ENCODE results near the gene SSH2. TPM values are rescaled to one million over a fixed set of nuclear protein-coding genes. Genes with fewer than 3 reads are reported as not detected.
"Not testable (repeated sequence)": the region's sequence is repeated elsewhere in the genome, so short reads cannot be mapped to it uniquely, and the experiment has no call there.

SSH2 gene
- total and polyA plus RNA-seq, 2 donors (not counting 1 experiment from before 2014, with no cell fraction given) = 51.5 to 183 TPM

- ChIA-PET POLR2A (no interaction called here), CTCF (interaction anchor here (1.0 to 11.3 kb wide), 3 partner anchors 11 to 129 kb away, joined by 3 to 359 read pairs (median 3); no protein-coding TSS in a partner anchor)
- Histone ChIP-seq H3K27me3 (replicated peaks in 1 of 4; ENCODE audit: control extremely low read depth in 1 of 4, control insufficient read depth in 3 of 4, insufficient read depth in 4 of 4, low read length in 3 of 4) (no peaks in the 10 kb centered on the region), H3K4me2 (replicated peaks; ENCODE audit: low read depth, low read length, poor library complexity, severe bottlenecking) (no peak overlapping the region), H3K4me3 (ENCODE audit: control extremely low read depth in 1 of 5, extremely low read depth in 1 of 5, insufficient read depth in 1 of 5, low read depth in 2 of 5, low read length in 4 of 5) (no peak overlapping the region), H2AFZ (ENCODE audit: insufficient read depth, low read depth, low read length, poor library complexity, severe bottlenecking) (no peak overlapping the region), H4K20me1 (ENCODE audit: control insufficient read depth, insufficient read depth, low read length, poor library complexity, severe bottlenecking) (no peaks in the 10 kb centered on the region), H3K36me3 (replicated peaks in 1 of 2; ENCODE audit: control extremely low read depth in 1 of 2, control insufficient read depth in 1 of 2, extremely low read depth in 1 of 2, insufficient read depth in 2 of 2, low read length in 1 of 2) (no peaks in the 10 kb centered on the region), H3K79me2 (ENCODE audit: control insufficient read depth, insufficient read depth, low read length) (no peaks in the 10 kb centered on the region), H3K9me3 (ENCODE audit: control extremely low read depth in 1 of 3, control insufficient read depth in 2 of 3, insufficient read depth in 1 of 3, low read length in 2 of 3) (no peaks in the 10 kb centered on the region), H3K27ac (ENCODE audit: low read length in 2 of 2) (no peak overlapping the region), H3K4me1 (ENCODE audit: control insufficient read depth in 2 of 2, insufficient read depth in 2 of 2, low read length in 2 of 2) (peaks cover 3% of the 10 kb centered on the region in 2 donors), H3K9ac (ENCODE audit: low read length) (no peak overlapping the region)
- no peak for ATAC-seq (ENCODE audit: low read depth)
- no peaks in the 10 kb centered on the region for H3K27me3 Mint-ChIP-seq
- DNase-seq = no peak
- no peaks in the 10 kb centered on the region for H3K9me3 Mint-ChIP-seq (ENCODE audit: insufficient read depth)
- WGBS (ENCODE audit: insufficient coverage) = no CpG with 5 or more reads among the region's 2 CpGs
- intact Hi-C loops (cut with micrococcal nuclease) = no loop called here
- H3K4me3 Mint-ChIP-seq = no peak overlapping the region
- TF ChIP-seq EZH2 (IDR thresholded peaks at IDR 0.05; ENCODE audit: borderline replicate concordance, insufficient read depth, low read depth, low read length, poor library complexity, severe bottlenecking) = no peak
- TF ChIP-seq CTCF (IDR thresholded peaks at IDR 0.05) = no peak
- H3K27ac Mint-ChIP-seq = no peak overlapping the region
- peaks cover 3% of the 10 kb centered on the region for H3K4me1 Mint-ChIP-seq
These were observed 6.7 kb upstream of the SSH2 start for GRCh38 chr17:29936724-29937123.

DNA sequence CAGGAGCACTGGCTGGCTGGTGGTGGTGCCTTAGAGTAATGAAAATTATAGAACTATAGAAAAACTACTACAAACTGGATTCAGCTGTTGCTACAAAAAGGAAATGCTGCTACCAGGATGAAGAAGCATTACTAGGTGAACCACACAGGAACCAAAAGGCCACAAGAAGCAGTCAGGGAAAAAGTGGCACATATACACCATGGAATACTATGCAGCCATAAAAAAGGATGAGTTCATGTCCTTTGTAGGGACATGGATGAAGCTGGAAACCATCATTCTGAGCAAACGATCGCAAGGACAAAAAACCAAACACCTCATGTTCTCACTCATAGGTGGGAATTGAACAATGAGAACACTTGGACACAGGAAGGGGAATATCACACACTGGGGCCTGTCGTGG, 5.9 kb upstream of the SSH2 start:
- H3K27me3 ChIP-seq (replicated peaks in 1 of 4; ENCODE audit: control extremely low read depth in 1 of 4, control insufficient read depth in 3 of 4, insufficient read depth in 4 of 4, low read length in 3 of 4); H3K27ac ChIP-seq (ENCODE audit: low read length in 2 of 2); H3K9me3 ChIP-seq (ENCODE audit: control extremely low read depth in 1 of 3, control insufficient read depth in 2 of 3, insufficient read depth in 1 of 3, low read length in 2 of 3); H3K27me3 Mint-ChIP-seq; H2AFZ ChIP-seq (ENCODE audit: insufficient read depth, low read depth, low read length, poor library complexity, severe bottlenecking); H4K20me1 ChIP-seq (ENCODE audit: control insufficient read depth, insufficient read depth, low read length, poor library complexity, severe bottlenecking); ATAC-seq (ENCODE audit: low read depth); H3K4me2 ChIP-seq (replicated peaks; ENCODE audit: low read depth, low read length, poor library complexity, severe bottlenecking); H3K4me1 Mint-ChIP-seq; H3K4me3 Mint-ChIP-seq; H3K27ac Mint-ChIP-seq; DNase-seq; H3K9me3 Mint-ChIP-seq (ENCODE audit: insufficient read depth); H3K4me3 ChIP-seq (ENCODE audit: control extremely low read depth in 1 of 5, extremely low read depth in 1 of 5, insufficient read depth in 1 of 5, low read depth in 2 of 5, low read length in 4 of 5); H3K9ac ChIP-seq (ENCODE audit: low read length); POLR2A ChIA-PET; intact Hi-C loops (cut with micrococcal nuclease); H3K36me3 ChIP-seq (replicated peaks in 1 of 2; ENCODE audit: control extremely low read depth in 1 of 2, control insufficient read depth in 1 of 2, extremely low read depth in 1 of 2, insufficient read depth in 2 of 2, low read length in 1 of 2); H3K79me2 ChIP-seq (ENCODE audit: control insufficient read depth, insufficient read depth, low read length): not testable (repeated sequence)
- WGBS (ENCODE audit: insufficient coverage) = no CpG with 5 or more reads among the region's 3 CpGs
- peaks cover 9 to 11% of the 10 kb centered on the region in 2 donors for H3K4me1 ChIP-seq (ENCODE audit: control insufficient read depth in 2 of 2, insufficient read depth in 2 of 2, low read length in 2 of 2)
- CTCF ChIA-PET = interaction anchor here (11.3 kb wide), 1 partner anchor 128 kb away, joined by 359 read pairs; no protein-coding TSS in a partner anchor

Measured in B cell (primary cell).